ENCODE results near the gene NPAS2.

DNA sequence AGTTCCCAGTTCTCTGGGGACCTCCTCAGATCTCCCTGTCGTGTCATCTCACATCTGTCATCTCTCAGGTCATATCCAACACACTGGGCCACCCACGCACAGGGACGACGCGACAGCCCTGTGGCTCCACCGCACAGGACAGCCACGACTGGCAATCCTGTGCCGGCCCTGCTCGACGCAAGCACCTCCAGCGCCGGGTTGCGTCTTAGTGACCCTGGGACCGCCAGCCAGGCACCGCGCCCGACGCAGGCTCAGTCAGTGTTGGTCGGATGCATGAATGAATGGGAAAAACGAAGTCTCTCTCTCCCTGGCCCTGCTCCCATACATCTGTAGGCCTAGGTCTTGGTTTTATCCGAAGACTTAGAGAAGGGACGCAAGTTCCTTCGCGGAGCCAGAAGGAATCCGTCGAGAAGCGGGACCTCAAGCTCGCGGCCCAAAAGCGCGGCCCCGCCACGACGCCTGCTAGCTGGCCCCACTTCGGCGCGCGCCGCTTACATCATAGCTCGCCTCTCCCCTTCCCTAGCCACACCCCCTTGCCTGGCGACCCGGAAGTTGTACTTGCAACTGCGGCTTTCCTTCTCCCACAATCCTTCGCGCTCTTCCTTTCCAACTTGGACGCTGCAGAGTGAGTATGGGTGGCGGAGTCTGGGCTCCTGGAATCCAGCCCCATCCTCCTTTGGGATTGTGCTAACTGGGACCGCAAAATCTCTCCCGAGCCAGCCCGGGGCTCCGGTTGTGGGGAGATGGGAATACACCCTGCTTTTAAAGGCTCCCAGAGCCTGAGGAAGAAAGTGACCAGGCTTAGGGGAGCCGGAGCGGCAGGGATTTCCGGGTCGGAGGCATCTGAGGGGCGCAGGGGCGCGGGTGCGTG, 182.0 kb downstream of the NPAS2 start, which contains the start of gene RPL31:
- TF ChIP-seq, protein P1, sequence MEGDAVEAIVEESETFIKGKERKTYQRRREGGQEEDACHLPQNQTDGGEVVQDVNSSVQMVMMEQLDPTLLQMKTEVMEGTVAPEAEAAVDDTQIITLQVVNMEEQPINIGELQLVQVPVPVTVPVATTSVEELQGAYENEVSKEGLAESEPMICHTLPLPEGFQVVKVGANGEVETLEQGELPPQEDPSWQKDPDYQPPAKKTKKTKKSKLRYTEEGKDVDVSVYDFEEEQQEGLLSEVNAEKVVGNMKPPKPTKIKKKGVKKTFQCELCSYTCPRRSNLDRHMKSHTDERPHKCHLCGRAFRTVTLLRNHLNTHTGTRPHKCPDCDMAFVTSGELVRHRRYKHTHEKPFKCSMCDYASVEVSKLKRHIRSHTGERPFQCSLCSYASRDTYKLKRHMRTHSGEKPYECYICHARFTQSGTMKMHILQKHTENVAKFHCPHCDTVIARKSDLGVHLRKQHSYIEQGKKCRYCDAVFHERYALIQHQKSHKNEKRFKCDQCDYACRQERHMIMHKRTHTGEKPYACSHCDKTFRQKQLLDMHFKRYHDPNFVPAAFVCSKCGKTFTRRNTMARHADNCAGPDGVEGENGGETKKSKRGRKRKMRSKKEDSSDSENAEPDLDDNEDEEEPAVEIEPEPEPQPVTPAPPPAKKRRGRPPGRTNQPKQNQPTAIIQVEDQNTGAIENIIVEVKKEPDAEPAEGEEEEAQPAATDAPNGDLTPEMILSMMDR (IDR thresholded peaks at IDR 0.05): no peak
- TF ChIP-seq RXRA (IDR thresholded peaks at IDR 0.05; ENCODE audit: borderline replicate concordance, low read depth): no peak
- TF ChIP-seq, protein P2, sequence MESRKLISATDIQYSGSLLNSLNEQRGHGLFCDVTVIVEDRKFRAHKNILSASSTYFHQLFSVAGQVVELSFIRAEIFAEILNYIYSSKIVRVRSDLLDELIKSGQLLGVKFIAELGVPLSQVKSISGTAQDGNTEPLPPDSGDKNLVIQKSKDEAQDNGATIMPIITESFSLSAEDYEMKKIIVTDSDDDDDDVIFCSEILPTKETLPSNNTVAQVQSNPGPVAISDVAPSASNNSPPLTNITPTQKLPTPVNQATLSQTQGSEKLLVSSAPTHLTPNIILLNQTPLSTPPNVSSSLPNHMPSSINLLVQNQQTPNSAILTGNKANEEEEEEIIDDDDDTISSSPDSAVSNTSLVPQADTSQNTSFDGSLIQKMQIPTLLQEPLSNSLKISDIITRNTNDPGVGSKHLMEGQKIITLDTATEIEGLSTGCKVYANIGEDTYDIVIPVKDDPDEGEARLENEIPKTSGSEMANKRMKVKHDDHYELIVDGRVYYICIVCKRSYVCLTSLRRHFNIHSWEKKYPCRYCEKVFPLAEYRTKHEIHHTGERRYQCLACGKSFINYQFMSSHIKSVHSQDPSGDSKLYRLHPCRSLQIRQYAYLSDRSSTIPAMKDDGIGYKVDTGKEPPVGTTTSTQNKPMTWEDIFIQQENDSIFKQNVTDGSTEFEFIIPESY (IDR thresholded peaks at IDR 0.05; ENCODE audit: borderline replicate concordance, low read depth): 0 out of 2 replicates have a peak, but pooled peaks have one; percentile 33

Measured in SK-N-SH (cell line).